T47D (cell line): ENCODE results near the gene ZFP1.
"Not testable (repeated sequence)": the region's sequence is repeated elsewhere in the genome, so short reads cannot be mapped to it uniquely, and the experiment has no call there.

Experiments used
- DNase-seq, 2 experiments: peaks; one replicate each; pipeline versions ENCODE4 v3.0.0 to v3.0.0-alpha.2; 2011 to 2012; ENCODE audit warnings: low read depth in 1 of 2, low spot score in 1 of 2
- JUND ChIP-seq: IDR thresholded peaks from 2 replicates; pipeline ENCODE4 v1.6.1; 2012; ENCODE audit warnings: low read depth
- in situ Hi-C: cut with HindIII; loops from 2 replicates; pipeline ENCODE4 v1.10.0; 2016; ENCODE audit warnings: low sequenced_read_pairs, low pct_unique_long_range_greater_than_20kb

The ZFP1 gene

DNA sequence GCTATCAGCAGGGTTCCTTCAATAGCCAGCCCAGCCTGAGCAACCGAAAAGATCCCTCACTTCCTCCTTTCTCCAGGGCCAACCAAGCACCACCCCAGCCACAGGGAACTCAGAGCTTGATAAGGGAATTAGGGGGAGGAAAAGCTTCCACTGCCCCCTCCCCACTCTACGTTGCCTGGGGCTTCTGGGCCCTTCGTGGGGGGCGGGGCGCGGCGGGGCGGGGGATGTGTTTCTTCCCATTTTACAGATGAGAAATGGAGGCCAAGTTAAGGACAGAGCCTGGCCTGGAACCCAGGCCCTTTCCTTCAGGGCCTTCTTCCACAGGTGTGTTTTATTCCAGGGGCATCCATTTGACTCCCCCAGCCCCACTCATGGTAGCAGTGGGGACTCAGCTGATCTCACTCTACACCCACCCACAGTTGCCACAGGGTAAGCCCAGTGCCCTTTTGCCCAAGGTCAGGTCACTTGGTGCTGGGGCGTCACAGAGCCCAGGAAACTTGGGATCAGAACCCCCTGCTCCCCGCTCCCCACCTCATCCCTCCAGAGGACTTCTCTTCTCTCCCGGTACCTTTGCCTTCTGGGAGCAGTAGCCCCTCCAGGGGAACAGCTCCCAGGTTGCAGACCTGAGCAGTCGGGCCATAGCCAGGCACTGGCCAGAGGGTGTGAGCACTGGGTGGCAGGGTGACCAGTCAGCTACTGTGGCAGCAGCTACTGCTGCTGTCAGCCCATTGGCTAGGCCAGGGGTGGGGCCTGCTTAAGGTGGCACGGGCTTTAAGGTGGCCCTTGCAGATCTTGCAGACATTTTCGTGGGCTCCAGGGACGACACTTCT is 32.0 kb upstream of the ZFP1 start, which contains the start of gene LDHD:
Gene LDHD (minus strand): TSS at position 700 of the 830 bp plus-strand sequence. CDS start 60 bp downstream, at position 640.
- in situ Hi-C loops: no loop called here
- TF ChIP-seq JUND: no peak
- peak; percentile 92 for DNase-seq

DNA sequence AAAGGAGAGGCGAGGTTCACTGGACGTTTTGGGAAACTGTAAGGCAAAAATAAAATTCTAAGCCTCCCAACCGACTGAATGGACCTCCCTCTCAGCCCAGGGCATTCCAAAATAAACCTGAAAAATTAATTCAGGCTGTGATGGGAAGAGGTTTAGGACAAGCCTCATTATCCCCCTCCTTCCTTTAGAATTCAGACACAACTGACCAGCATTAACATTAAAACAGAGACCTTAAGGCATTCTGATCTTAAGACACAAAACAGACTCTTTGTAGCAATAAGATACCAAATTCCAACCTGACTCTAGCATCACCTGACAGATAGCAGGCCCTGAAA is 31.4 kb upstream of the ZFP1 start:
- in situ Hi-C loops: no loop called here
- TF ChIP-seq JUND: no peak
- DNase-seq: no peak

DNA sequence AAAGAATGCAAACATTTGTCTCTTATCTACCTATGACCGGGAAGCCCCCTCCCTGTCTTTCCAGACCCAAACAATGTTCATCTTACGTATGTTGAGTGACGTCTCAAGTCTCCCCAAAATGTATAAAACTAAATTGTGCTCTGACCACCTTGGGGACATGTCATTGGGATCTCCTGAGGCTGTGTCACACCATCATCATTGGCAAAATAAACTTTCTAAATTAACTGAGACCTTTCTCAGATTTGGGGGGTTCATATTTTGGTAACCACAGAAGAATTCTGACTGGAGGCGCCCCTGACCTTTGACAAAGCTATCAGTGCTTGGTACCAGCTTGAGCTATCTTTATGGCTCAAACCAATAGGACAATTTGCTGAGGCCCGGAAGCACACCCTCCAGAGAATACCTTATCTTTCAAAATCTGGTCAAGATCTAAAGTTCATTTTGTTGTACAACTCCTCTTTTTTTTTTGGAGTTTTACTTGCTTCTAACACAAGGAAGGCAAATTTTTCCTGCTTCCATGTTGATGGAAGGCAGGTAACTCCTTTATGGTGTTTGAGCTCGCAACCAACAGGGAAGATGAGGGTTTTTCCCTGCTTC is 29.3 kb upstream of the ZFP1 start:
- in situ Hi-C loops: no loop called here
- no peak for TF ChIP-seq JUND

DNA sequence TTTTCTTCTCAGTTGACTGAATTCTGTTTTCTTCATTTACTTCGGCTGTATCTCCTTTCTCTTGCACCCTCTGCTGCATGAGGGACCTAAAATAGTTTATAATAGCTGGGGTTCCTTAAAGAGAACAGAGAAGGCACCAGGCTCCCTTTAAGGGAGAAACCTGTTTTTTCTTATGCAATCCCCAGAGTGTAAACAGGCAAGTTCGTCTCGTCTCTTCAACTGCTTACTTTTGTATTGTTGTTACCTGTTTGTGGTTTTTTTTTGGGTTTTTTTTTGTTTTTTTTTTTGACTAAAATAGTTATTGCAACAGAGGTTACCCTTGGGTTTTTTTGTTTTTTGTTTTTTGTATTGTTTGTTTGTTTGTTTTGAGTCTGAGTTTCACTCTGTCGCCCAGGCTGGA is 28.1 kb upstream of the ZFP1 start:
- in situ Hi-C loops: no loop called here
- DNase-seq: peak in 1 of 2 experiments; percentile 76
- TF ChIP-seq JUND: no peak

More for the DNA sequence above, 29.3 kb upstream of the ZFP1 start:
- no peak for DNase-seq

DNA sequence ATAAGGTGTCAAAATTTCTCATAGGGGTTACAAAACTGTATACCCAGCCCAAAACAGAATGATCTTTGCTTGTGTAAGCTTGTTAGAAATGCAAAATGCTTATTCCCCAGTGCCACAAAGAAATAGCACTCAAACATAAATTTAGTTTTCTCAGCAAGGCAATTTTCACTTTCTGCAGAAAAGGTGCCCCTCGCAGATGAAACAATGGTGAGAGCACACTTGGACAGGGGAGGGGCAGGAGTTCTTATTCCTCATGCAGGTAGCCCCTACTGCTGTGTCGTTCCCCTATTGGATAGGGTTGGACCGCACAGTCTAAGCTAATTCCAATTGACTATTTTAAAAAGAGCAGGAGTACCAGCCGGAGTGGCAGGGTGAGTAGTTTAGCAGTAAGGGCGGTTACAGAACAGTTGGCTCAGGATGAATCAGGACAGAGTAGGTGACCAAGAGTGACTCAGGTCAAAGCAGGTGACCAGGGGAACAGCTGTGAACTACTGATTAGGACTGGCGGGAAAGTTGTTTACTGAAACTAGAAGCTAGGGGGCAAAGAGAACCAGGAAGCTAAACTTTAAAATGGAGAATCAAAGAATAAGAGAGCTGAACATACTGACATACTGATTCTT is 26.3 kb upstream of the ZFP1 start:
- in situ Hi-C loops: no loop called here
- DNase-seq: no peak
- TF ChIP-seq JUND: no peak

DNA sequence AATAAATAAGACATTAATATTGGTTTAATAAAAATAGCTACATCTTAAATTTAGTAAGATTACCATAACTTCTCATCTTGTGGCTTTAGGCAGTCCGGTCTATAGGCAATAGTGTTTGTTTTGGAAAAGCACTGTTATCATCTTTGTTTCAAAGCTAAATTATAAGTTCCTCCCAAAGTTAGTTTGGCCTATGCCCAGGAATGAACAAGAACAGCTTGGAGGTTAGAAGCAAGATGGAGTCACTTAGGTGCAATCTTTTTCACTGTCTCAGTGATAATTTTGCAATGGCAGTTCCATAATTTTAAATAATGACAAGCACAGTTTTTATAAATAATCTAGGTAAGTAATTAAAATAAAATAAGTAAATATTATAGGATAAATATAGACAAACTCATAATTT is 25.7 kb upstream of the ZFP1 start:
- no peak for TF ChIP-seq JUND
- DNase-seq: no peak
- in situ Hi-C loops: no loop called here

DNA sequence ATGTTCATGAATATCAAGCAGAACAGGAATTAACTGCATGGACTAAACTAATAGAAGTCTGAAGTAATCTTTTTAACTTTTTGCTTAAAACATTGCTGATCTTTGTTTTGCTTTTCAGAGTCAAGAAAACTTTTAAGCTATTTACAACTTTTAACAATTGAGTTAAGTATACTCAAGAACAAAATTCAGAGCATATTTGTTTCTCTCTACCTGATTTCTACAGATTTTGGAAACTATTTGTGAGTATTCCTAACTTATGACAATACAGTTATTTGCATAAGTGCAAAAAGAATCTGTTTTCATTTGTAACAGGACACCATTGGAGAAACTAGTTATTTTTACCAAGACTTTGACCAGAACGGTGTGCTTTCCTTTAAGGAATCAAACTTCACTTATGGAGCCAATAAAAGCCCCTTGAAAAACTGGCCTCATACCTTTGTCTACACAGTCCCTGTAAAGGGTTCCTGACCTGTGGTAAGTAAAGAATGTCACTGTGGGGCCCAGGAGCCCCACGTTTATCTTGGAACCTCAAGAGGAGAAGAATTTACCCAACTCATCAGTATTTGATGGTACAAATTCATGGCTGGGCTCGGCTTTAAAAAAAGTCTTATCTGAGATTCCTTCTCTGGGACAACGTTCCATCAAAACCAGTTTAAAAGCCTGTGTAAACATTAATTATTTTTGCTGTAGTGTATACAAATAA is 20.5 kb upstream of the ZFP1 start:
- no peak for DNase-seq
- TF ChIP-seq JUND: no peak
- in situ Hi-C loops: no loop called here

DNA sequence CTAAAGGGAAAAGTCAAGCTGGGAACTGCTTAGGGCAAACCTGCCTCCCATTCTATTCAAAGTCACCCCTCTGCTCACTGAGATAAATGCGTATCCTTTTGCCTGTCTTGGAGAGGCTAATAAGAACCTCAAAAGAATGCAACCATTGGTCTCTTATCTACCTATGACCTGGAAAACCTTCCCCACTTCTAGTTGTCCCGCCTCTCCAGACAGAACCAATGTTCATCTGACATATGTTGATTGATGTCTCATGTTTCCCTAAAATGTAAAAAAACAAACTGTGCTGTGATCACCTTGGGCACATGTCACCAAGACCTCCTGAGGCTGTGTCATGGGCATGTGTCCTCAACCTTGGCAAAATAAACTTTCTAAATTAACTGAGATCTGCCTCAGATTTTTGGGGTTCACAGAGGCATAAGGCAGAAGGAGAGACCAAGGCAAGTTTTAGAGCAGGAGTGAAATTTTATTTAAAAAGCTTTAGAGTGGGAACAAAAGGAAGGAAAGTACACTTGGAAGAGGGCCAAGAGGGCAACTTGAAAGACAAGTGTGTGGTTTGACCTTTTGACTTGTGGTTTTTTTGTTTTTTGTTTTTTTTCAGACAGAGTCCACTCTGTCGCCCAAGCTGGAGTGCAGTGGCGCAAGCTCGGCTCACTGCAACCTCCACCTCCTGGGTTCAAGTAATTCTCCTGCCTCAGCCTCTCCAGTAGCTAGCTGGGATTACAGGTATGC is 18.7 kb upstream of the ZFP1 start:
- in situ Hi-C loops: not testable (repeated sequence)
- DNase-seq: peak in 1 of 2 experiments; percentile 55

DNA sequence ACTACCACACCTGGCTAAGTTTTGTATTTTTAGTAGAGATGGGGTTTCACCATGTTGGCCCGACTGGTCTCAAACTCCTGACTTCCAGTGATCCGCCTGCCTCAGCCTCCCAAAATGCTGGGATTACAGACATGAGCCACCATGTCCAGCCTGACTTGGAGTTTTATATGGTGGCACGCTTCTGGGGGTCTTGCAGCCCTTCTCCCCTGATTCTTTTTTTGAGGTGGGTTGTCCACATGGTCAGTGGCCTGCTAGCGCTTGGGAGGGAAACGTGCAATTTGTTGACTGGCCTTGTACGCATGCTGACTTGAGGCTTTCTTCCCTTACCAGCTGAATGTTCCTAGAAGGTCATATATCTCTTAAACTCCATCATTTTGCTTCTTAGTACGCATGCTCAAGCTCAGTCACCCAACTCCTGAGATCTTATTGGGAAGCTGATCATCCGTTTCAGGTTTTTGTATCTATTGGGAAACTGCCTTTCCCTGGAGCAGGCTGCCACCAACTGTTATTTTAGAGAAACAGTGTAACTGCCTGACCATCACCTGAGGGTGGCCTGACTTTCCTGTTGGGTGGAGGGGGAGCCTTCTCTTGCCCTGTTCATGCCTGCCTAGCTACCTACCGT is 18.1 kb upstream of the ZFP1 start:
- peak in 1 of 2 experiments; percentile 82 for DNase-seq
- no peak for TF ChIP-seq JUND
- in situ Hi-C loops: no loop called here

DNA sequence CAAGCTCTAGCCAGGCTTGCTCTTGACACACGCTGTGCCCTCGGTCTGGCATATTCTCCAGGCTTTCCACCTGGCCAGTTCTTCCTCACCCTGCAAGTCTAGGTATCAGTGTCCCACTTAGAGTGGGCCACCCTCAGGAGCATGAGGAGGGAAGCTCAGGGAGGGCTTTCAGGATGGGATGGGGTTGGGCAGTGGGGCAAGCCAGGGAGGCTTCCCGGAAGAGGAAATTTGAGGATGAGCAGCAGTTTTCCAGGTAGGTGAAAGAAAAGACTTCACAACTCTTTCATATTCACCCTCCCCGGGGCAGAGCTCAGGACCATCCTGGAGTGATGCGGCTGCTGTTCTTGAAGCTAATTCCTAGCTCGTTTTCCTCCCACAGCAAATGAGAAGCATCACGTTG is 17.2 kb upstream of the ZFP1 start:
- TF ChIP-seq JUND: no peak
- in situ Hi-C loops: no loop called here
- DNase-seq: no peak

DNA sequence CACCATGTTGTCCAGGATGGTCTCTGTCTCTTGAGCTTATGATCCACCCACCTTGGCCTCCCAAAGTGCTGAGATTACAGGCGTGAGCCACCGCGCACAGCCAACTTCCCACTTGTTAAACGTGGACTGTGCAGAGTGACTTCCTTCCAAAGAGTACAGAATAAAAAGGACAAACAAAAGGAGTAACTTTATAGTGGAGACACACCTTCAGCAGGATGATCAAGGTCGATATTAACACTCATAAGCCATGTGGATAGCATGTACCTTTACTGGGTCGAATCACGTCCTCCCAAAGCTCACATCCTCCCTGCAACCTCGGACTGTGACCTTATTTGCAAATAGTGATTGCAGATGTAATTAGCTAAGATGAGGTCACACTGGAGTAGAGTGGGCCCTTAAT is 10.1 kb upstream of the ZFP1 start:
- no peak for DNase-seq

DNA sequence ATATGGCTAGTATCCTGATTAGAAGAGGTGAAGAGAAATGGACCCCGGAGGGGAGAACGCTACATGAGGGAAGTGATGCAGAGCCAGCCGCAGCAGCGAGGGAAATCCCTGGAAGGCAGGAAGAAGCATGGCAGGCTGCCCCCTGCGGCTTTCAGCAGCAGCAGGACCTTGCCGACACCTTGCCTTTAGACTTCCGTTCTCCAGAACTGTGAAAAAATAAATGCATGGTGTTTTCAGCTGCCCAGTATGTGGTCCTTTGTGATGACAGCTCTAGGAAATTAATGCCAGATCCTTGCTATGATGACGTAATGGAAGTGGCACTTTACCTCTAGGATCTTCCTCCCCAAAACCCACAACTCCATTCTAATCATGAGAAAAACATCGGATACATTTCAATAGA is 9.7 kb upstream of the ZFP1 start:
- no peak for DNase-seq
- no peak for TF ChIP-seq JUND
- in situ Hi-C loops: no loop called here

More for the DNA sequence above, 10.1 kb upstream of the ZFP1 start:
- no peak for TF ChIP-seq JUND
- in situ Hi-C loops: no loop called here
